Neural progenitor cell (in vitro differentiated cells): ENCODE data around the gene ADAMTS12. TPM values are rescaled to one million over a fixed set of nuclear protein-coding genes. Genes with fewer than 3 reads are reported as not detected.

ENCODE experiments used
- DNase-seq: peaks from one replicate; pipeline ENCODE4 v3.0.0-alpha.2; 2016; ENCODE audit warnings: low spot score
- H2AFZ ChIP-seq: fragments of 200-600 bp; sonication (generic); replicated peaks from 2 replicates; pipeline ENCODE4 v1.6.1; 2016; ENCODE audit warnings: antibody characterized with exemption
- H3F3A ChIP-seq: fragments of 200-600 bp; sonication (generic); 2 replicates; pipeline ENCODE4 v1.6.1; 2016; ENCODE audit warnings: antibody characterized with exemption, low read depth
- H3K27ac ChIP-seq: fragments of 200-600 bp; sonication (generic); 2 replicates; pipeline ENCODE4 v1.5.1; 2016; ENCODE audit warnings: mild to moderate bottlenecking
- H3K27me3 ChIP-seq: fragments of 200-600 bp; sonication (generic); 2 replicates; pipeline ENCODE4 v1.6.1; 2016; ENCODE audit warnings: mild to moderate bottlenecking, moderate library complexity
- H3K36me3 ChIP-seq: fragments of 200-600 bp; sonication (generic); 2 replicates; pipeline ENCODE4 v1.5.1; 2016
- H3K4me1 ChIP-seq: fragments of 200-600 bp; sonication (generic); 2 replicates; pipeline ENCODE4 v1.6.1; 2016; ENCODE audit warnings: mixed run types
- H3K4me2 ChIP-seq: fragments of 200-600 bp; sonication (generic); 2 replicates; pipeline ENCODE4 v1.6.1; 2016
- H3K4me3 ChIP-seq: fragments of 200-600 bp; sonication (generic); 2 replicates; pipeline ENCODE4 v1.5.1; 2016
- H3K79me2 ChIP-seq: fragments of 200-600 bp; sonication (generic); 2 replicates; pipeline ENCODE4 v1.6.1; 2016; ENCODE audit warnings: low read depth
- H3K9ac ChIP-seq: fragments of 200-600 bp; sonication (generic); 2 replicates; pipeline ENCODE4 v1.6.1; 2016
- H3K9me3 ChIP-seq: fragments of 200-600 bp; sonication (generic); 2 replicates; pipeline ENCODE4 v1.5.1; 2016; ENCODE audit warnings: low read depth
- H4K20me1 ChIP-seq: fragments of 200-600 bp; sonication (generic); 2 replicates; pipeline ENCODE4 v1.6.1; 2016; ENCODE audit warnings: low read depth
- H3K27ac Mint-ChIP-seq: 3 replicates; pipeline ENCODE4 v1.8.0; 2021; ENCODE audit warnings: mixed read lengths
- H3K27me3 Mint-ChIP-seq: 2 replicates; pipeline ENCODE4 v1.8.0; 2022; ENCODE audit warnings: low read depth, mild to moderate bottlenecking, inconsistent platforms, moderate library complexity, mixed read lengths; ENCODE audit not compliant: insufficient read depth
- H3K36me3 Mint-ChIP-seq: 3 replicates; pipeline ENCODE4 v1.8.0; 2021; ENCODE audit warnings: mixed read lengths
- H3K4me1 Mint-ChIP-seq: 3 replicates; pipeline ENCODE4 v1.8.0; 2021; ENCODE audit warnings: mixed read lengths
- H3K4me3 Mint-ChIP-seq: 3 replicates; pipeline ENCODE4 v1.8.0; 2021; ENCODE audit warnings: mild to moderate bottlenecking, moderate library complexity, mixed read lengths
- H3K9me3 Mint-ChIP-seq: 3 replicates; pipeline ENCODE4 v1.8.0; 2020; ENCODE audit warnings: mixed read lengths
- EZH2 ChIP-seq: fragments of 200-600 bp; sonication (generic); IDR thresholded peaks from 2 replicates; pipeline ENCODE4 v1.6.1; 2017; ENCODE audit warnings: antibody characterized with exemption, mild to moderate bottlenecking, moderate library complexity
- EZH2phosphoT487 ChIP-seq: fragments of 200-600 bp; sonication (generic); IDR thresholded peaks from 2 replicates; pipeline ENCODE4 v1.6.1; 2017; ENCODE audit warnings: antibody characterized with exemption
- total RNA-seq: library from RNA; depleted of rRNA; stranded (reverse); fragments of >200 nt; gene quantifications from 2 replicates; pipeline ENCODE4 v1.2.3, GENCODE V29; 2015; ENCODE audit warnings: low replicate concordance
- TF ChIP-seq, protein P1 (sequence below): fragments of 200-600 bp; sonication (generic); IDR thresholded peaks from 2 replicates; pipeline ENCODE4 v1.5.1; 2017; ENCODE audit warnings: antibody characterized with exemption, mild to moderate bottlenecking

Gene ADAMTS12
- total RNA-seq, 1 donor from 2014 or later, result 15.6 TPM

DNA sequence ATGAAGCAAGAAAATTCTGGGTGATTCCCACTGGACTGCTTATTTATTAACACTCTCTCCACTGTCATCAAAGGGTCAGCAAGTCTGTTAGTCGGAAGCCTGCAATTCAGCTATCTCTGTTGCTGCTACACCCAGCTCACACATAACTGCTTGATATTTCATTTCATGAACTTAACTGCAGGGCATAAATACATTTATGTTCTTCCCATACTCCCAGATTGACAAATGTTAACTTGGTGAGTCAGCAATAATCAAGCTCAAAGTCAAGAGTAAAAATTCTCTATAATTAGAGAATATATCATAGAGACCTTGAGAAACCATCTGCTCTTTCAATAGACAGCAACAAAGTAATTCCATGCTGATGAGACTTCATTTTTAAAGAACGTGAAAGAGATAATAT, 198.8 kb downstream of the ADAMTS12 start:
- Mint-ChIP-seq H3K9me3 (peaks cover 17% of the 10 kb centered on the region), H3K4me1 (peaks cover 10% of the 10 kb centered on the region), H3K4me3 (no peak overlapping the region), H3K27me3 (no peaks in the 10 kb centered on the region), H3K36me3 (peaks cover 9% of the 10 kb centered on the region), H3K27ac (no peak overlapping the region)
- H4K20me1 ChIP-seq, result no peaks in the 10 kb centered on the region
- no peak for DNase-seq
- TF ChIP-seq, protein P1, sequence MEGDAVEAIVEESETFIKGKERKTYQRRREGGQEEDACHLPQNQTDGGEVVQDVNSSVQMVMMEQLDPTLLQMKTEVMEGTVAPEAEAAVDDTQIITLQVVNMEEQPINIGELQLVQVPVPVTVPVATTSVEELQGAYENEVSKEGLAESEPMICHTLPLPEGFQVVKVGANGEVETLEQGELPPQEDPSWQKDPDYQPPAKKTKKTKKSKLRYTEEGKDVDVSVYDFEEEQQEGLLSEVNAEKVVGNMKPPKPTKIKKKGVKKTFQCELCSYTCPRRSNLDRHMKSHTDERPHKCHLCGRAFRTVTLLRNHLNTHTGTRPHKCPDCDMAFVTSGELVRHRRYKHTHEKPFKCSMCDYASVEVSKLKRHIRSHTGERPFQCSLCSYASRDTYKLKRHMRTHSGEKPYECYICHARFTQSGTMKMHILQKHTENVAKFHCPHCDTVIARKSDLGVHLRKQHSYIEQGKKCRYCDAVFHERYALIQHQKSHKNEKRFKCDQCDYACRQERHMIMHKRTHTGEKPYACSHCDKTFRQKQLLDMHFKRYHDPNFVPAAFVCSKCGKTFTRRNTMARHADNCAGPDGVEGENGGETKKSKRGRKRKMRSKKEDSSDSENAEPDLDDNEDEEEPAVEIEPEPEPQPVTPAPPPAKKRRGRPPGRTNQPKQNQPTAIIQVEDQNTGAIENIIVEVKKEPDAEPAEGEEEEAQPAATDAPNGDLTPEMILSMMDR, result no peak
- H3K4me3 ChIP-seq, result no peak overlapping the region
- no peak overlapping the region for H3K27ac ChIP-seq
- no peak overlapping the region for H2AFZ ChIP-seq
- H3F3A ChIP-seq, result peaks cover 4% of the 10 kb centered on the region
- no peaks in the 10 kb centered on the region for H3K36me3 ChIP-seq
- H3K4me1 ChIP-seq, result peaks cover 17% of the 10 kb centered on the region
- H3K4me2 ChIP-seq, result no peak overlapping the region
- H3K27me3 ChIP-seq, result no peaks in the 10 kb centered on the region
- H3K9ac ChIP-seq, result no peak overlapping the region
- no peaks in the 10 kb centered on the region for H3K79me2 ChIP-seq
- no peaks in the 10 kb centered on the region for H3K9me3 ChIP-seq

DNA sequence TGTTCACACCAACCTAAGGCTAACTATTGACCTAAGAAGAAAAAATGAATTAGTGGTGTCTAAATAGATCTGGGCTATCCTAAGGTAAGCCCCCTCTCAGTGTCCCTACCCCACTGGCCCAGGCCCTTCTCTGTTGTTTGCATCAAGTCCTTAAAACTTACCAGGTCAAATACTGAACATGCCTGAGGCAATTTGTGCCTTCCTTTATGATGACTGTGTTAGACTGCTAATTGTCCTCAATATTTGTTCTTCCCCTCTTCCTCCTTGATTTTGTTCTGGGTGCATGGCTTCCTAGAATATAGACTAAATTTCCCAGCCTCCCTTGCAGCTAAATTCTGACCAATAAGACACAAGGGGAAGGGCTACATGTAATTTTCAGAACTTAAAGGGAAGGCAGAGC, 199.9 kb downstream of the ADAMTS12 start:
- Mint-ChIP-seq H3K36me3 (peaks cover 9% of the 10 kb centered on the region), H3K9me3 (peaks cover 17% of the 10 kb centered on the region), H3K4me1 (peaks cover 7% of the 10 kb centered on the region), H3K27ac (no peak overlapping the region), H3K27me3 (no peaks in the 10 kb centered on the region), H3K4me3 (no peak overlapping the region)
- Histone ChIP-seq H2AFZ (no peak overlapping the region), H3K27ac (no peak overlapping the region), H3K36me3 (no peaks in the 10 kb centered on the region), H3K9ac (no peak overlapping the region), H4K20me1 (no peaks in the 10 kb centered on the region), H3K9me3 (no peaks in the 10 kb centered on the region), H3K4me2 (no peak overlapping the region), H3K4me3 (no peak overlapping the region), H3K27me3 (no peaks in the 10 kb centered on the region), H3K79me2 (no peaks in the 10 kb centered on the region), H3K4me1 (peaks cover 5% of the 10 kb centered on the region), H3F3A (peaks cover 1% of the 10 kb centered on the region)
- no peak for DNase-seq
- TF ChIP-seq EZH2, result no peak
- TF ChIP-seq EZH2phosphoT487, result no peak
- TF ChIP-seq, protein P1, result no peak

DNA sequence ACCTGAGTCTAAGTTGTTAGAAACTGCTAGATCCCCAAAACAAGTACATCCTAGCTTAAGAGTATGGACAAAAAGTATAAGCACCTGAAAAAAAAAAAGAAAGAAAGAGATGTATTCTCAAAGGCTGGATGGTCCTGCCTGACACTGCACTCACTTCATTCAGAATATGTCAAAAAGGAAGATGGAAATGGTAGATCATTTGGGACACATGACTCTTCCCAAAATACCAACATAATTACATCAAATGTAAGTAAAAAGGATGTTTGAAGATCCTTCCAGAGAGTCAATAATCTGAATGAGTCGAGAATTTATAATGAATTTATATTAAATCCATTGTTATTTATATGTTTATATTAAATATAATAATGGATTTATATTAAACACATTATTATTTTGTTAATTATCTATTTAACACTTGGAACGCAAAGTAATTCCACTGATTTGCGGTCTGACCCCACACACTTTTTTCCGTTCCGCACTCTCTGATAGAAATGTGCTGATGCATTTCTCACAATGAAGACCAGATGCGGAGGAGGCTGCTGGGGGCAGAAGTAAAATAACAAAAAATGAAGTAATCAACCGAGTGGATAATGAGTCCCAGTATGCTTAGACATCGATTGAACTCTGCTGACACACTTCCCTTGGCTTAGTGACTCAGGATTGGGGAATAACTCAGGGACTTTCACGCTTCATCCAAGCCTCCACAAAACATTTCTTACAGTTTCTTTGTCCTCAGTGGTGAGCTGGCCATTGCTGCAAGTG, 201.2 kb downstream of the ADAMTS12 start:
- no peak overlapping the region for H3K9ac ChIP-seq
- H3K36me3 ChIP-seq, result no peaks in the 10 kb centered on the region
- Mint-ChIP-seq H3K27me3 (no peaks in the 10 kb centered on the region), H3K9me3 (peaks cover 17% of the 10 kb centered on the region), H3K27ac (no peak overlapping the region), H3K36me3 (peaks cover 9% of the 10 kb centered on the region), H3K4me3 (no peak overlapping the region), H3K4me1 (peaks cover 16% of the 10 kb centered on the region)
- H3K79me2 ChIP-seq, result no peaks in the 10 kb centered on the region
- no peaks in the 10 kb centered on the region for H3F3A ChIP-seq
- H3K4me2 ChIP-seq, result no peak overlapping the region
- no peak overlapping the region for H3K27ac ChIP-seq
- TF ChIP-seq, protein P1, result no peak
- TF ChIP-seq EZH2 (no peak), EZH2phosphoT487 (no peak)
- no peak for DNase-seq
- no peaks in the 10 kb centered on the region for H3K9me3 ChIP-seq
- peaks cover 9% of the 10 kb centered on the region for H3K4me1 ChIP-seq
- no peak overlapping the region for H3K4me3 ChIP-seq
- H2AFZ ChIP-seq, result no peak overlapping the region
- H3K27me3 ChIP-seq, result no peaks in the 10 kb centered on the region
- H4K20me1 ChIP-seq, result no peaks in the 10 kb centered on the region
